HG03342 (cell line): ENCODE measurements around the gene CPD.
"Not testable (repeated sequence)": the region's sequence is repeated elsewhere in the genome, so short reads cannot be mapped to it uniquely, and the experiment has no call there.

Source experiments
- ATAC-seq: cut with Tn5 transposase; IDR thresholded peaks from one replicate; pipeline ENCODE4 v1.9.1; 2021; ENCODE audit warnings: mild to moderate bottlenecking, moderate library complexity; ENCODE audit not compliant: unreplicated experiment

Gene CPD

DNA sequence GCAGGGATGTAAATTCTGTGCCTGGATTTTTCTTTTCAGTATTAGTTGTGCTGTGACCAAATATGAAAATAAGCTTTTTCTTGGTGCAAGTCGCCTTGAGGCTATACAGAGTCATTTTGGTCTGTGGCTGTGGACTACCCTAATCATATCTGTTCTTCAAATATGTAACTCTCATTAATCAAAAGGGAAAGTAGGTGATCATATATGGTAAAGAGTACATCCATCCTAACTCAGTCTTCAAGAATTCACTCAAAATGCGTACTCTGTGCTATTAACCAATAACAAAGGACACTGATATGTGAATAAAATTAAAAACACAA lies 2.6 kb downstream of the CPD start:
- ATAC-seq = no peak

DNA sequence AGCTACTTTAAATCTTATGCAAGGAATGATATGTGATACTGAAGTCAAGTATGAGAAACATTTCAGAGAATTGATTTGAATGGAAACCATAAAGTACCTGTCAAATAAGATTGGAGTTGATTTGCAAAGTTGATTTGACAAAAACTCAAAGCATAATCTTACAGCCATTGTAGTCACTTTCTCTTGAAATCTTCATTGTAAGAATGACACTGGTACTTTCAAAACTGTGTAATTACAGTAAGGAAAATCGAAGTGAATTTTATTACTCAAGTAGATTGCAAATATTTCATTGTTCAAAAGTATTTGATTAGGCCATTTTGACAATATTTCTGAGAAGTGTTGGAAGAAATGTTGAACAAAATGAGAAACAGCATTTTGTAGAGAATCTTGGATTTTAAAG lies 3.6 kb downstream of the CPD start:
- ATAC-seq = no peak

DNA sequence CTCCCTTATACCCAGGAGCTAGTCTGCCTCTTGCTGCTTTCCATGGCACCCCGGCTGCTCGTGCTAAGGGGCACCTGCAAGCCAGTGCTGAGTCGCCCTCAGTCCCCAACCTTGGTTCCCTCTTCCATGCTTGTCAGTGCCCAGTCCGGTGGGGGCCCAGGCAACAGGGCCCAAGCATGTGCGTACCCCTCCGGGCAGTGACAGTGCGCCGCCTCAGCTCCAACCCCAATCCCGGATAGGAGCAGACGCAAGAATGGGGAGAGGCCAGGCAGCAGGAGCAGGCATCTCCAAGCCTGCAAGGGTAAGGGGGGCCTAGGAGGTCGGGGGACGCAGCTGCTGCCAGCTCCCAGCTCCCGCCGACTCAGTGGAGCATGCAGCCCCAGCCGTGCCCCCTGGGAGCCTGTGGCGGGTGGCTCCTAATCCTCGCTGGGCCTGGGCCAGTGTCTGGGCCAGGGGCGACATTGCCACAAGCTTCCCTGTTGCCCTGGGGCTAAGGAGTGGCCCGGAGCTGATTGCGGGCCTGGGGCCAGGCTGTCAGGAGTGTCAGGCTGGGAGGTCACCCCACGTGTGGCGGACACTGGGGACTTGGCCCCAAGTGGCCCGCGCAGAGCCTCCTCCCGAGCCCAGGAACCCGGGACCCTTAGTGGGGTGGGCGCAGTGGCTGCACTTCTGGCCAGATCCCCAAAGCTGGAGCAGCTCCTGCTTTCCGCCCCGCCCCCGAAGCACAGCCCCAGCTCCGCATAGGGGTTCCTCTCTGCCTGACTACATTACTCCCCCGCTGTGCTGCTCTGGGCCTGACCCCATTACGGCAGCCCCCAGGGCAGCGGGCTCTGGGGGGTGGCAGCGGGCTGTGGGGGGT lies 9.8 kb downstream of the CPD start:
- no peak for ATAC-seq

DNA sequence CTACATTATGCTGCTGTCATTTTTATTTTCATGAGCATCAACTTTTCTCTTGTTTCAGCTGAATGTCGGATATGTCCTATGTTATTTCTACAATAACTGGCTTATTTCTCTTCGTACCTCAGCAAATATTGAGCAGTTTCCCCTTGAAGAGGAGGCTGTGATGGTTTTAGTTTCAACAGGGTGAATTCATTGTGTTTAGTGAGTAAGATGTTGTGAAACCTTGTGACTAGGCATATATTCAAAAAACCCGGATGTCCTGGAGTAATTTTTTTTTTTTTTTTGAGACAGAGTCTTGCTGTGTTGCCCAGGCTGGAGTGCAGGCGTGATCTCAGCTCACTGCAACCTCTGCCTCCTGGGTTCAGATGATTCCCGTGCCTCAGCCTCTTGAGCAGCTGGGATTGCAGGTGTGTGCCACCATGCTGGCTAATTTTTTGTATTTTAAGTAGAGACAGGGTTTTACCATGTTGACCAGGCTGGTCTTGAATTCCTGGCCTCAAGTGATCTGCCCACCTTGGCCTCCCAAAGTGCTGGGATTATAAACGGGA lies 11.1 kb downstream of the CPD start:
- no peak for ATAC-seq

GRCh38 chr17:30391534-30391933 lies 12.8 kb downstream of the CPD start:
- no peak for ATAC-seq

DNA sequence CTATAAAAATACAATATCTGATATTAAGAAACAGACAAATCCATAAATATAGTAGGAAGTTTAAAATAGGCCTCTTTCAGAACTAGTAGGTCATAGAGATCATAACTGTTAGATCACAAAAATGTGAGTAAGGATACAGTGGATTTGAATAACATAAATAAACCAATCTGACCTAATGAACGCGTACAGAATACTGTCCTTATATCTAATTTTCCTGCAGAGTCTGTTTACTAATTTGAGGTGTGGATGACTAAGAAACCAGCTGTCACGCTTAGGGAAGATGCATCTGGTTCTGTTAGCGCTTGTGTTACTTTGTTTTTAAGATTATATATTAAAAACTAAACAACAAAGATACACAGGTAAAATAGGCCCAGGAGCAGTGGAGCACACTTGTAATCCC lies 14.8 kb downstream of the CPD start:
- no peak for ATAC-seq

- ATAC-seq = no peak
These were observed 15.5 kb downstream of the CPD start for GRCh38 chr17:30393911-30394867.

DNA sequence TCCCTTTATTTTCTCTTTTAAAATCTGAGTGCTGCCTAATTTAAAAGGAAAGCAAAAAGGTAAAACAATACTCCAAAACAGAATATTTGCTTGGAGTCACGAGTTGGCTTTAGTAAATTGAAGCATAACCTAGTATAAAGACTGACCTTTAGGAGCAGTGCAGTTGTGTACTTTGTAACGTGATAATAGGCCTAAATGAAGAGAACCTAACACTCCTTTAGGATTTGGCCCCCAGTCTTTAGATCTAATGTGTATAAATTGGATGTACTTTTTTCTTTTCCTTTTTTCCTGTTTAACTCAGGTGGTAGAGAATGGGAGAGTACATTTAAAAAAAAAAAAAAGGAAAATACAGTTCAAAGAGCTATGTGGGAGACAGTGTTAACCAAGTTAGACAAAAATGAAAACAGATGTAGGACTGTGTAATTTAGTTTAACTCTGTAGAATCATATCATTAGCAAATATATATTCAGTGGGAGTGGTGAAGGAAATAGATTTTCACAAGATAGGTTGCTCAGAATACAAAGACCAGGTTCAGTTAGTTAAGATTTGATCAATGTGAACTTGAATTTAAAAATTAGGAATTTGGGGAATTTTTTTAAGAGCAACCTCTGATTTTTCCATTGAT lies 16.8 kb downstream of the CPD start:
- ATAC-seq = no peak

DNA sequence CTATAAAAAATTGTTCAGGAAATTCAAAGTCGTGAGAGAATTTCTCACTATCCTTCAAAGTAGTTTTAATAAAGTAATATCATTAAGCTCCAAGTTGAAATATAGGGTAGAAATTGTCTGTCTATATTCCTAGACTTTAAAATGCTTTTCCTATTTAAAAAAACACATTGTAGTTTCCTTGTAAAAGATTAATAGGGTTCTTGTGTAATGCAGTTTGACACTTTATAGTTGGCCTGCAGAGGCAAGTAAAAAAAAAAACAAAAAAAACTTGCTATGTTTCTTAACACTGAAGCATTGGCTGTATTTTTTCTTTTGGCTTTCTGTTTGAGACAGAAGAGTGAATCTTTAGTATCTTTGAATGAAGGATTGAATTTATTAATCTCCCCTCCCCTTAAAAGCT lies 17.4 kb downstream of the CPD start:
- ATAC-seq = no peak

DNA sequence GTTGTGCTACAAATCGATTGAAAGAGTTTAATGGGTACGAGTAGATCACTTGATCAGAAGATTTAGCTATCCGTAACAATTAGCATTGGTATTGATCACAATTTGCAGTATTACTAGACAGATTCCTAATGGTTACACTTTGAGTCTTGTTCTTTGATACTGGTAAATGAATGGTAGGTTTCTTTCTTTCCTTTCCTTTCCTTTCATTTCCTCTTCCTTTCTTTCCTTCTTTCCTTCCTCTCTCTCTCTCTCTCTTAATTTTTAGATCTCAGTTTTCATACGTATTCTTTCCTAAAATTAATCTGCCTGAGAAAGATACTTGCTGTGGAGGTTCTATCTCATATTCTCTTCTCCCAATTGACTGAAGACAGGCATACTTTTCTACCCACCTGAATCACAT lies 17.9 kb downstream of the CPD start:
- no peak for ATAC-seq

- ATAC-seq = no peak
These were observed 19.8 kb downstream of the CPD start for GRCh38 chr17:30398328-30399041.

DNA sequence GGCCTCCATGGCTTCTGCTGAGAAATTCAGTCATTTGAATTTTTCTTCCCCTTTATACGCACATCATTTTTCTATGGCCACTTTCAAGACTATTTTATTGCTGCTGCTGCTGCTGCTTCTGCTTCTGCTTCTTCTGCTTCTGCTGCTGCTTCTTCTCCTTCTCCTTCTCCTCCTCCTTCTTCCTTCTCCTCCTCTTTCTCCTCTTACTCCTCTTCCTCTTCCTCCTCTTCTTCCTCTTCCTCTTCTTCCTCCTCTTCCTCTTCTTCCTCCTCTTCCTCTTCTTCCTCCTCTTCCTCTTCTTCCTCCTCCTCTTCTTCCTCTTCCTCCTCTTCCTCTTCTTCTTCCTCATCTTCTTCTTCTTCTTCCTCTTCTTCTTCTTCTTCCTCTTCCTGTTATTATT lies 22.4 kb downstream of the CPD start:
- ATAC-seq = no peak

DNA sequence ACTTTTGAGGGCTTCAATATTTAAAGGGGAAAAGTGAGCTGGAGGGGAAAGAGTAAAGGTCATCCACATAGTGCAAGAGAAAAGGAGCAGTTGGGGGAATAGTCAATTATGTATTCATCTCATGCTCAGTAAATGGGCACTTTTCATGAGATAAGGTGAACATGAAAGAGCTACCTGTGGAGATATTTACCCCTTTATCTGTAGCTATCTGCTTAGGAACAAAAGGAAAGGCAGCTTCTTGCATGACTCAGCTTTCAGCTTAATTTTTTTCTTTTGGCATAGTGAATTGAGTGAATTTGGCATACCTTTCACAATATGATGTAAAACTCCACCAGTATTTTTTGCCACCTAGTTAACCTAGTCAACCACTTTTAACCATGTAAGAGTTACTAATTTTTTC lies 26.4 kb downstream of the CPD start:
- ATAC-seq = no peak

DNA sequence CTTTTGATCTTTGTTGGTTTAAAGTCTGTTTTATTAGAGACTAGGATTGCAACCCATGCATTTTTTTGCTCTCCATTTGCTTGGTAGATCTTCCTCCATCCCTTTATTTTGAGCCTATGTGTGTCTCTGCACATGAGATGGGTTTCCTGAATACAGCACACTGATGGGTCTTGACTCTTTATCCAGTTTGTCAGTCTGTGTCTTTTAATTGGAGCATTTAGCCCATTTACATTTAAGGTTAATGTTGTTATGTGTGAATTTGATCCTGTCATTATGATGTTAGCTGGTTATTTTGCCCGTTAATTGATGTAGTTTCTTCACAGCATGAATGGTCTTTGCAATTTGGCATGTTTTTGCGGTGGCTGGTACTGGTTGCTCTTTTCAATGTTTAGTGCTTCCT lies 31.9 kb downstream of the CPD start:
- ATAC-seq = not testable (repeated sequence)

- ATAC-seq = not testable (repeated sequence)
These were observed 33.3 kb downstream of the CPD start for GRCh38 chr17:30412008-30412496.

- ATAC-seq = no peak
These were observed 34.4 kb downstream of the CPD start for GRCh38 chr17:30413109-30413508.

DNA sequence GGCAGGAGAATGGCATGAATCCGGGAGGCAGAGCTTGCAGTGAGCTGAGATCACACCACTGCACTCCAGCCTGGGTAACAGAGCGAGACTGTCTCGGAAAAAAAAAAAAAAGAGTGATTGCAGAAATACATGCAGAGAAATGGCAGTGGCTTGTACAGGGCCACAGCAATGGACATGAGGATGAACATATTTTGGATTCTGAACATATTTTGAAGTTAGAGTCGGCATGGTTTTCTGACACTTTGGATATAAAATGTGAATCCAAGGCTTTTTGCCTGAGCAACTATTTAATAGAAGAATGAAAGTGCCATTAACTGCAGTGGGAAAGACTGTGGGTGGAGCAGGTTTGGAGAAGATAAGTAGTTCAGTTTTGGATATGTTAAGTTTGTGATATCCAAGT lies 35.8 kb downstream of the CPD start:
- no peak for ATAC-seq

DNA sequence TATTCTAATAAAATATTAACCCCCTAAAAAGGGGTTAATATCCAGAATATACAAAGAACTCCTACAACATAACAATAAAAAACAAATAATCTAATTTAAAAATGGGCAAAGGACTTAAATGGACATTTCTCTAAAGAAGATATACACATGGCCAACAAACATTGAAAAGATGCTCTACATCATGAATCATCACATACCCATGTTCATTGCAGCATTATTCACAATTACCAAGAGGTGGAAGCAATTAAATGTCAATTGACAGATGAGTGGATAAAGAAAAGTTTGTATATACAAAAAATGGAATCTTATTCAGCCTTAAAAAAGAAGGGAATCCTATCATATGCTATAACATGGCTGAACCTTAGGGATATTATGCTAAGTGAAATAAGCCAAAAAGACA lies 36.8 kb downstream of the CPD start:
- no peak for ATAC-seq

DNA sequence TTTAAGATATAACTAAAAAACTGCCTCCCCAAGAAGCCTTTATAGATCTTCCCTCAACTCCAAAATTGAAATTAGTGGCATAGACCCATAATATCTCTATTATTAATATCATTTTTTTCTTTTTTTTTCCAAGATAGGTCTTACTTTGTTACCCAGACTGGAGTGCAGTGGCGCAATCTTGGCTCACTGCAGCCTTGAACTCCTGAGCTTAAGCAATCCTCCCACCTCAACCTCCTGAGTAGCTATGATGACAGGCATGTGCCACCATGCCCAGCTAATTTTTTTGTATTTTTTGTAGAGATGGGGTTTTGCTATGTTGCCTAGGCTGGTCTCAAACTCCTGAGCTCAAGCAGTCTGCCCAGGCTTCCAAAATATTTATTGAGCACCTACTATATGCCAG lies 39.3 kb downstream of the CPD start:
- ATAC-seq = not testable (repeated sequence)

DNA sequence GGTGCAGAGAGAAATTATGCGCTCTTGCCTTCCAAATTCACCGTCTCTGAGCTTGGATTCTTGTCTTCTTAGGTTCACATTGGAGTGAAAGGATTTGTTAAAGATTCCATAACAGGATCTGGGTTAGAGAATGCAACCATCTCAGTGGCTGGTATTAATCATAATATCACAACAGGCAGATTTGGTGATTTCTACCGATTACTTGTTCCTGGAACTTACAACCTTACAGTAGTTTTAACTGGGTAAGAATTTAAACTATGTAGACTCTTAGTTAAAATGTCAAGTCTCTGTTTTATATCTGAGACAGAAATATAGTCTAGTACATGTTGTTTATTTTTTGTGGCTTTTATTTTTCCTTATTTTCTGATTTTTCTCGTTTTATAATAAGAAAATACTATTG lies 42.9 kb downstream of the CPD start:
- ATAC-seq = no peak

DNA sequence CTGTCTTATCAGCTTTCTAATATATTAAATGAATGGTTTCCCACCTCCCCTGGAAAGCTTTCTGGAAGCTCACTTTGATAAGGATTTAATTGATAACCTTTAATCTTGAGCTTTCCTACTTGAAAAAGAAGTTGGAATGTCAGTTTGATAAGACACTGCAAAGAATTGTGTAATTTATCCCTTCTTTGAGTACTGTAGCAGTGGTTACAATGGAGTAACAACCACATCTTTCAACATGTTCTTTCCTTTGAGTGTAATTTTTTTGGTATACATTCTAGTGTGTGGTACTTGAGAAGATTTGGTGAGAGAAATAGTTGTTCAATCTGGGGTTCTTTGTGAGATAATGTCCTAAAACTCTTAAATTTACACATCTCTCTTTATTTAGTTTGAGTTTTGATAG lies 43.4 kb downstream of the CPD start:
- no peak for ATAC-seq
